Eye (tissue), 1 donor: ENCODE data around the gene SLC43A1.

Source experiments
- DNase-seq: peaks from one replicate; pipeline ENCODE4 v3.0.0-alpha.2; 2015

SLC43A1 gene

GRCh38 chr11:57477507-57478189 lies 37.9 kb downstream of the SLC43A1 start:
- no peak for DNase-seq

- peak; percentile 45 for DNase-seq
These were observed 38.6 kb downstream of the SLC43A1 start for GRCh38 chr11:57476757-57477506.

GRCh38 chr11:57476047-57476756 lies 39.3 kb downstream of the SLC43A1 start:
- DNase-seq = no peak

GRCh38 chr11:57475671-57476046 lies 39.8 kb downstream of the SLC43A1 start:
- no peak for DNase-seq

- no peak for DNase-seq
These were observed 40.3 kb downstream of the SLC43A1 start for GRCh38 chr11:57475191-57475590.

- DNase-seq = no peak
These were observed 40.7 kb downstream of the SLC43A1 start for GRCh38 chr11:57474803-57475115.

GRCh38 chr11:57474017-57474802 lies 41.3 kb downstream of the SLC43A1 start:
- no peak for DNase-seq

GRCh38 chr11:57473285-57473841 lies 42.1 kb downstream of the SLC43A1 start:
- DNase-seq = no peak

- DNase-seq = no peak
These were observed 44.0 kb downstream of the SLC43A1 start for GRCh38 chr11:57471496-57471895.

GRCh38 chr11:57469268-57469667 lies 46.2 kb downstream of the SLC43A1 start:
- DNase-seq = no peak

- no peak for DNase-seq
These were observed 47.2 kb downstream of the SLC43A1 start for GRCh38 chr11:57468276-57468675.

GRCh38 chr11:57467508-57468157 lies 47.9 kb downstream of the SLC43A1 start:
- no peak for DNase-seq

- DNase-seq = no peak
These were observed 48.8 kb downstream of the SLC43A1 start for GRCh38 chr11:57466680-57467079.

GRCh38 chr11:57464539-57465181 lies 50.8 kb downstream of the SLC43A1 start:
- DNase-seq = no peak

- DNase-seq = peak; percentile 88
These were observed 51.6 kb downstream of the SLC43A1 start for GRCh38 chr11:57463671-57464538.

GRCh38 chr11:57462597-57462996 lies 52.9 kb downstream of the SLC43A1 start:
- no peak for DNase-seq

- no peak for DNase-seq
These were observed 53.5 kb downstream of the SLC43A1 start for GRCh38 chr11:57461841-57462489.

- peak; percentile 41 for DNase-seq
These were observed 54.4 kb downstream of the SLC43A1 start for GRCh38 chr11:57460758-57461749.
